Measurements from ENCODE around the gene EVL.

DNA sequence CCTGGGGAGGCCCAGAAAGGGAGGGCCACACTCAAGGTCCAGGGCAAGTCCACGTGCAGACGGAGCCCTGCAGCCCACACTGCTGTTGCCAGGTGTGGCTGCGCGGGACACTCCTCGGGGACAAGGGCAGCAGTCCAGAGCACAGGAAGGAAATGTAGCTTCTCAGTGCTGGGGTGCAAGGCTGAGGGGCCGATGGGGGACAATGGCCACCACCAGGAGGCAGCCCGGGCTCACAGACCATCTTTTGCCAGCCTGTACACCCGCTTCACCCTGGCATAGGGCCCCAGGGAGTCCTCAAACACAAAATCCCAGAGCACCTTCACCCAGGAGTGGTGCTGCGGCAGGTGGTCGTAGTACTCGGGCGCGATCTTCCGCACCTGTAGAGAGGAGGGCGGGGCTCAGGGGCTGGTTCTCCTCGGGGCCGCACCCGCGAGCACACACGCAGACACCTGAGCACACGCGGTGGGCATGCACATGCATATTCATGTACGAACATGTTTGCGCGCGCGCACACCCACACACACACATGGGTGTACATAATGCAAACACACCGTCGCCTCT lies 81.4 kb downstream of the EVL start:
- TF ChIP-seq, protein P1, sequence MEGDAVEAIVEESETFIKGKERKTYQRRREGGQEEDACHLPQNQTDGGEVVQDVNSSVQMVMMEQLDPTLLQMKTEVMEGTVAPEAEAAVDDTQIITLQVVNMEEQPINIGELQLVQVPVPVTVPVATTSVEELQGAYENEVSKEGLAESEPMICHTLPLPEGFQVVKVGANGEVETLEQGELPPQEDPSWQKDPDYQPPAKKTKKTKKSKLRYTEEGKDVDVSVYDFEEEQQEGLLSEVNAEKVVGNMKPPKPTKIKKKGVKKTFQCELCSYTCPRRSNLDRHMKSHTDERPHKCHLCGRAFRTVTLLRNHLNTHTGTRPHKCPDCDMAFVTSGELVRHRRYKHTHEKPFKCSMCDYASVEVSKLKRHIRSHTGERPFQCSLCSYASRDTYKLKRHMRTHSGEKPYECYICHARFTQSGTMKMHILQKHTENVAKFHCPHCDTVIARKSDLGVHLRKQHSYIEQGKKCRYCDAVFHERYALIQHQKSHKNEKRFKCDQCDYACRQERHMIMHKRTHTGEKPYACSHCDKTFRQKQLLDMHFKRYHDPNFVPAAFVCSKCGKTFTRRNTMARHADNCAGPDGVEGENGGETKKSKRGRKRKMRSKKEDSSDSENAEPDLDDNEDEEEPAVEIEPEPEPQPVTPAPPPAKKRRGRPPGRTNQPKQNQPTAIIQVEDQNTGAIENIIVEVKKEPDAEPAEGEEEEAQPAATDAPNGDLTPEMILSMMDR (IDR thresholded peaks at IDR 0.05; ENCODE audit: extremely low read depth in 1 of 2, insufficient read depth in 1 of 2, low read depth in 1 of 2, low read length in 2 of 2), result no peak
- TF ChIP-seq POLR2A (IDR thresholded peaks at IDR 0.05; ENCODE audit: low read depth, low read length) (no peak), MYC (IDR thresholded peaks at IDR 0.05; ENCODE audit: low read depth, low read length) (no peak), EZH2 (IDR thresholded peaks at IDR 0.05; ENCODE audit: borderline replicate concordance, low read depth, low read length, severe bottlenecking) (no peak)

All from endothelial cell of umbilical vein (primary cell).